ENCODE results near the gene SPARC.

DNA sequence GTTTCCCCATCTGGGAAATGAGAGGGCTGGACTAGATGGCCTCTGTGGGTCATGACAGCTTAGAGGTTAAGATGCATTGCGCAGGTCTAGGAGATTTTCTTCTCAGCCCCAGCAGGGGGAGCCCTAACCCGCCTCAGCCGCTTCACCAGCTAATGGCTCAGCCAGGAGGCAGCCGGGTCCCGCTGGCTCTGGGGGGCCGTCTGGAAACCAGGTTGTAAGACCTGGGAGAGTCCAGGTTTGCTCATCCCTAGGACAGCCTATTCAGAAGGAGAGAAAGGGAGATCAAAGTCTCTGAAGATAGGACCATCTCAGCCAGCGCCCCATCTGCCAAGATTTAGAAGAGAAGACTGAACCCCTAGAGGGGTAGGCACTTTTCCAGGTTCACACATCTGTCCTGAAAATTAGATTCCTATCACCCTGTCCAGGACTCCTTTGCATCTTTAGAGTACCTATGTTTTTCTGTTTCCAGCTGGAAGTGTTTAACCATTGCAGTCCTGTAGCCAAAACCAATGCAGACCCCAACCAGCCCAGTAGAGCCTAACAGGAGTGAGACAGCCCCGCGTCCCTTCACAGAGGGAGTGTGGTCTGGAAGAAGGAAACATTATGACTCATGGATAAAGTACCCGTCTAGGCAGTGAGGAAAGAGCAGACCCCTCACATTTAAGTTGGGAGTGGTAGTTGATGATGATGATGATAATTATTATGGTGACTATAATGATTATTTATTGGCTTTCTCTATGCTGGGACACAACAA is 27.5 kb downstream of the SPARC start:
- TF ChIP-seq, protein P1, sequence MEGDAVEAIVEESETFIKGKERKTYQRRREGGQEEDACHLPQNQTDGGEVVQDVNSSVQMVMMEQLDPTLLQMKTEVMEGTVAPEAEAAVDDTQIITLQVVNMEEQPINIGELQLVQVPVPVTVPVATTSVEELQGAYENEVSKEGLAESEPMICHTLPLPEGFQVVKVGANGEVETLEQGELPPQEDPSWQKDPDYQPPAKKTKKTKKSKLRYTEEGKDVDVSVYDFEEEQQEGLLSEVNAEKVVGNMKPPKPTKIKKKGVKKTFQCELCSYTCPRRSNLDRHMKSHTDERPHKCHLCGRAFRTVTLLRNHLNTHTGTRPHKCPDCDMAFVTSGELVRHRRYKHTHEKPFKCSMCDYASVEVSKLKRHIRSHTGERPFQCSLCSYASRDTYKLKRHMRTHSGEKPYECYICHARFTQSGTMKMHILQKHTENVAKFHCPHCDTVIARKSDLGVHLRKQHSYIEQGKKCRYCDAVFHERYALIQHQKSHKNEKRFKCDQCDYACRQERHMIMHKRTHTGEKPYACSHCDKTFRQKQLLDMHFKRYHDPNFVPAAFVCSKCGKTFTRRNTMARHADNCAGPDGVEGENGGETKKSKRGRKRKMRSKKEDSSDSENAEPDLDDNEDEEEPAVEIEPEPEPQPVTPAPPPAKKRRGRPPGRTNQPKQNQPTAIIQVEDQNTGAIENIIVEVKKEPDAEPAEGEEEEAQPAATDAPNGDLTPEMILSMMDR (IDR thresholded peaks at IDR 0.05; ENCODE audit: poor library complexity), result peak; percentile 81
- TF ChIP-seq EZH2 (IDR thresholded peaks at IDR 0.05; ENCODE audit: borderline replicate concordance), result no peak

All from hepatocyte (in vitro differentiated cells).